GM23338 (cell line): ENCODE measurements around the gene PABPC3.

Experiments
- EZH2 ChIP-seq: fragments of 200-600 bp; sonication (generic); IDR thresholded peaks from one replicate; pipeline ENCODE4 v1.8.0; 2017; ENCODE audit warnings: antibody characterized with exemption, mild to moderate bottlenecking, low read depth; ENCODE audit not compliant: unreplicated experiment
- EZH2phosphoT487 ChIP-seq: fragments of 200-600 bp; sonication (generic); IDR thresholded peaks from one replicate; pipeline ENCODE4 v1.8.1; 2018; ENCODE audit warnings: antibody characterized with exemption; ENCODE audit not compliant: unreplicated experiment
- JUNB ChIP-seq: IDR thresholded peaks from one replicate; pipeline ENCODE4 v1.6.1; 2016; ENCODE audit warnings: antibody characterized with exemption; ENCODE audit not compliant: unreplicated experiment
- POLR2AphosphoS5 ChIP-seq: IDR thresholded peaks from 2 replicates; pipeline ENCODE4 v1.6.1; 2016; ENCODE audit warnings: antibody characterized with exemption, low read depth
- TF ChIP-seq, protein P1 (sequence below), 2 experiments: fragments of 200-600 bp in 1 of 2; sonication (generic) in 1 of 2; conservative IDR thresholded peaks; 2 replicates each; pipeline versions ENCODE4 v1.5.1 to v1.6.1; 2016 to 2017; ENCODE audit warnings: antibody characterized with exemption in 2 of 2, low read depth in 2 of 2, mild to moderate bottlenecking in 2 of 2, moderate library complexity in 1 of 2
- TF ChIP-seq, protein P2 (sequence below): IDR thresholded peaks from 2 replicates; pipeline ENCODE4 v1.6.1; 2016; ENCODE audit warnings: antibody characterized with exemption
- TF ChIP-seq, protein P3 (sequence below): IDR thresholded peaks from one replicate; pipeline ENCODE4 v1.6.1; 2018; ENCODE audit warnings: antibody characterized with exemption; ENCODE audit not compliant: unreplicated experiment

DNA sequence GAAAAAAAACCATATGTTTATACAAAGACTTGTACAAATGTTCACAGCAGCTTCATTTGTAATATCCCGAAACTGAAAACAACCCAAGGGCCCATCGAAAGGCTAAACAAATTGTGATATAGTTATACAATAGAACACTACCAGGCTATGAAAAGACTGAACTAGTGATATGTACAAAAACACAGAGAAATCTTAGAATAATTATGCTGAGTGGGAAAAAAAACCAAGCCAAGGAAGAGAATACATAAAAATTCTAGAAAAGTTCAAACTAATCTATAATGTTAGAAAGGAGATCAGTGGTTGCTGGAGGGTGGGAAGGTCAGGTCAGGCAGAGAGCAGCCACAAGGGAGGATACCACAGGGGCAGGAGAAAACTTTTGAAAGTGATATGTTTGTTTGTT, 7.8 kb downstream of the PABPC3 start:
- TF ChIP-seq EZH2 = no peak
- TF ChIP-seq, protein P1, sequence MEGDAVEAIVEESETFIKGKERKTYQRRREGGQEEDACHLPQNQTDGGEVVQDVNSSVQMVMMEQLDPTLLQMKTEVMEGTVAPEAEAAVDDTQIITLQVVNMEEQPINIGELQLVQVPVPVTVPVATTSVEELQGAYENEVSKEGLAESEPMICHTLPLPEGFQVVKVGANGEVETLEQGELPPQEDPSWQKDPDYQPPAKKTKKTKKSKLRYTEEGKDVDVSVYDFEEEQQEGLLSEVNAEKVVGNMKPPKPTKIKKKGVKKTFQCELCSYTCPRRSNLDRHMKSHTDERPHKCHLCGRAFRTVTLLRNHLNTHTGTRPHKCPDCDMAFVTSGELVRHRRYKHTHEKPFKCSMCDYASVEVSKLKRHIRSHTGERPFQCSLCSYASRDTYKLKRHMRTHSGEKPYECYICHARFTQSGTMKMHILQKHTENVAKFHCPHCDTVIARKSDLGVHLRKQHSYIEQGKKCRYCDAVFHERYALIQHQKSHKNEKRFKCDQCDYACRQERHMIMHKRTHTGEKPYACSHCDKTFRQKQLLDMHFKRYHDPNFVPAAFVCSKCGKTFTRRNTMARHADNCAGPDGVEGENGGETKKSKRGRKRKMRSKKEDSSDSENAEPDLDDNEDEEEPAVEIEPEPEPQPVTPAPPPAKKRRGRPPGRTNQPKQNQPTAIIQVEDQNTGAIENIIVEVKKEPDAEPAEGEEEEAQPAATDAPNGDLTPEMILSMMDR (conservative IDR thresholded peaks at IDR 0.05; ENCODE audit: low read depth in 2 of 2) = no peak
- no peak for TF ChIP-seq POLR2AphosphoS5
- TF ChIP-seq JUNB = no peak
- TF ChIP-seq, protein P2, sequence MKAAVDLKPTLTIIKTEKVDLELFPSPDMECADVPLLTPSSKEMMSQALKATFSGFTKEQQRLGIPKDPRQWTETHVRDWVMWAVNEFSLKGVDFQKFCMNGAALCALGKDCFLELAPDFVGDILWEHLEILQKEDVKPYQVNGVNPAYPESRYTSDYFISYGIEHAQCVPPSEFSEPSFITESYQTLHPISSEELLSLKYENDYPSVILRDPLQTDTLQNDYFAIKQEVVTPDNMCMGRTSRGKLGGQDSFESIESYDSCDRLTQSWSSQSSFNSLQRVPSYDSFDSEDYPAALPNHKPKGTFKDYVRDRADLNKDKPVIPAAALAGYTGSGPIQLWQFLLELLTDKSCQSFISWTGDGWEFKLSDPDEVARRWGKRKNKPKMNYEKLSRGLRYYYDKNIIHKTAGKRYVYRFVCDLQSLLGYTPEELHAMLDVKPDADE = no peak
- TF ChIP-seq, protein P3, sequence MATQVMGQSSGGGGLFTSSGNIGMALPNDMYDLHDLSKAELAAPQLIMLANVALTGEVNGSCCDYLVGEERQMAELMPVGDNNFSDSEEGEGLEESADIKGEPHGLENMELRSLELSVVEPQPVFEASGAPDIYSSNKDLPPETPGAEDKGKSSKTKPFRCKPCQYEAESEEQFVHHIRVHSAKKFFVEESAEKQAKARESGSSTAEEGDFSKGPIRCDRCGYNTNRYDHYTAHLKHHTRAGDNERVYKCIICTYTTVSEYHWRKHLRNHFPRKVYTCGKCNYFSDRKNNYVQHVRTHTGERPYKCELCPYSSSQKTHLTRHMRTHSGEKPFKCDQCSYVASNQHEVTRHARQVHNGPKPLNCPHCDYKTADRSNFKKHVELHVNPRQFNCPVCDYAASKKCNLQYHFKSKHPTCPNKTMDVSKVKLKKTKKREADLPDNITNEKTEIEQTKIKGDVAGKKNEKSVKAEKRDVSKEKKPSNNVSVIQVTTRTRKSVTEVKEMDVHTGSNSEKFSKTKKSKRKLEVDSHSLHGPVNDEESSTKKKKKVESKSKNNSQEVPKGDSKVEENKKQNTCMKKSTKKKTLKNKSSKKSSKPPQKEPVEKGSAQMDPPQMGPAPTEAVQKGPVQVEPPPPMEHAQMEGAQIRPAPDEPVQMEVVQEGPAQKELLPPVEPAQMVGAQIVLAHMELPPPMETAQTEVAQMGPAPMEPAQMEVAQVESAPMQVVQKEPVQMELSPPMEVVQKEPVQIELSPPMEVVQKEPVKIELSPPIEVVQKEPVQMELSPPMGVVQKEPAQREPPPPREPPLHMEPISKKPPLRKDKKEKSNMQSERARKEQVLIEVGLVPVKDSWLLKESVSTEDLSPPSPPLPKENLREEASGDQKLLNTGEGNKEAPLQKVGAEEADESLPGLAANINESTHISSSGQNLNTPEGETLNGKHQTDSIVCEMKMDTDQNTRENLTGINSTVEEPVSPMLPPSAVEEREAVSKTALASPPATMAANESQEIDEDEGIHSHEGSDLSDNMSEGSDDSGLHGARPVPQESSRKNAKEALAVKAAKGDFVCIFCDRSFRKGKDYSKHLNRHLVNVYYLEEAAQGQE = no peak
- no peak for TF ChIP-seq EZH2phosphoT487
